GOT3 (cell line): Measurements from ENCODE around the gene TMEM167A.
"Not testable (repeated sequence)": the region's sequence is repeated elsewhere in the genome, so short reads cannot be mapped to it uniquely, and the experiment has no call there.

Experiments
- DNase-seq: peaks from one replicate; lab custom pipeline; 2025; ENCODE audit warnings: mixed read lengths; lab: John Stamatoyannopoulos, UW

Gene TMEM167A

DNA sequence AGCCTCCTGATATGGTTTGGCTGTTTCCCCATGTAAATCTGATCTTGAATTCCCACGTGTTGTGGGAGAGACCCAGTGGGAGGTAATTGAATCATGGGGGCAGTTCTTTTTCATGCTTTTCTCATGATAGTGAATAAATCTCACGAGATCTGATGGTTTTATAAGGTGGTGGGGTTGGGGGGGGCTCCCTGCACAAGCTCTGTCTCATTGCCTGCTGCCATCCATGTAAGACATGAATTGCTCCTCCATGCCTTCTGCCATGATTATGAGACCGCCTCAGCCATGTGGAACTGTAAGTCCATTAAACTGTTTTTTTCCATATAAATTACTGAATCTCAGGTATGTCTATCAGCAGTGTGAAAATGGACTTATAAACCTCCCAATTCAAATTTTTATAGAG, 13.0 kb upstream of the TMEM167A start:
- DNase-seq, result no peak

DNA sequence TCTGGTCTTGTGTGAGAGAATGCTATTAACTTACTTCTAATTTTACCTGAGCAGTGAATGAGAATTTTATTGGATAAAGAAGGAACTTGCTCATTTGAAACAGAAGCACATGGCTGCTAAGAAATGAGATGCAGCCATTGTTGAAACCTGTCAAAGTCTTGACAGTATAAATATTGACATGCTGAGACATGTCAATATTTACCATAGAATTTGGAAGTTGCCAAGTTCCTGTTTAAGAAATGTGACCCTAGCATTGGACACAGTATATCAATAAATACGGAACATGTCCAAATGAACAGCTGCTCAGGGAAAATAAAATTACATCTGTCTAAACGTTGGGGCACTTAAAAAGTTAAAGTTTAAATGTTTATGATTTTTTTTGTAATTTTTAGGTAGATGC, 7.9 kb upstream of the TMEM167A start:
- DNase-seq, result no peak

DNA sequence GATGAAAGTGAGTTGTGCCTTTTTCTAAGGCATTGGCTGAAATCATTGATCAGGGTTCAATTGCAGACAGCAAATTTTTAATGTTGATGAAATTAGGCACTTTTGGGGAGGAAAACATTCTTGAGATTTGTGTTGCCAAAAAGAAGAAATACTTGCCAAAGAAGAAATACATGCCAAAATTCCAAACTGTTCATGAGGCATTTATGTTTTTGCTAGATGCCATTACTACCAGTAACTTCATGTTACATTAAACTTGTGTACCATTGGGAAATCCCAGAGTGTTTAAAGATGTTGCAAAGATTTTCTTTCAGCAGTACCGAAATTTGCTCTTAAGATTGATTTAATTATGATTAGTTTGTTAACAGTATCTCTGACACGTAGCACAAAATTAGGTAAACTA, 7.1 kb upstream of the TMEM167A start:
- DNase-seq, result no peak

DNA sequence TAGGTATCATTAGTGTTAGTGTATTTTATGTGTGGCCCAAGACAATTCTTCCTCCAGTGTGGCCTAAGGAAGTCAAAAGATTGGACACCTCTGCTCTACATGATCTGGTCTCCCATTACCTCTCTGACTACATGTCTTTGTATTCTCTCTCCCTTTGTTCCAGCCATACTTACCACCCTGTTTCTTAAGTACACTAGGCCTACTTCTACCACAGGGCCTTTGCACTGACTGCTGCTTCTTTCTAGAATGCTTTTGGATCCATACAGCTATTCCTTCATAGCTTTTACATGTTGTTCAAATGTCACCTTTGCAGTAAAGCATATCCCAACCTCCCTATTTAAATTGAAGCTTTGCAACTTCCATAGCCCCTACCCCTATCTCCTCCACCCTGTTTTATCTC, 5.6 kb upstream of the TMEM167A start:
- no peak for DNase-seq

DNA sequence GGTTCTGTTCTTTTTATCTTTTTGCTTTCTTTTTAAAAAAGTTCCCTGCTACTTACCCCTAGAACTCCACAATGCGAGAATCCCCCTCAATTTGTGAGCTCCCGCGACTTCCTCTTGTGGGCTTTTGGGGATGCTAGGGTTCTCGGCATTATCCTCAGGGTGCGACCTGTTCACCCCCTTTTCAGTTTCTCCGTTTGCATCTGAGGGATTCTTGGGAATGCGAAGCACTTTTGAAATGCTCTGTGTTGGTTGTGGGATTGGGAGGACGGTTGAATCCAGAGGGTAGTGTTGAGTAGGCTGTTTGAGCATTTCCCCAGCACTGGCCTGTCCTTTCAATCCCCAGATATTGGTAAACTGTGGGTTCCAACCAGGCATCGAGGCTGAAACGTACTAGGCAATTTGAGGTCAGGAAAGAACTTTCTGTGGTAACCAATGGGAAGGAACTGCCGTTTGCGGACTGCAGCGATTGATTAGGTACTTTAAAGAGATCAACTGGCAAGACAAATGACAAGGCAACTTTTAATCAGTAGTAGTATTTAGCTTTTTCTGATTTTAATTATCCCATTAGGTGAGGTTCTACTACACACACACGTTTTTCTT, 568 bp upstream of the TMEM167A start:
- no peak for DNase-seq

DNA sequence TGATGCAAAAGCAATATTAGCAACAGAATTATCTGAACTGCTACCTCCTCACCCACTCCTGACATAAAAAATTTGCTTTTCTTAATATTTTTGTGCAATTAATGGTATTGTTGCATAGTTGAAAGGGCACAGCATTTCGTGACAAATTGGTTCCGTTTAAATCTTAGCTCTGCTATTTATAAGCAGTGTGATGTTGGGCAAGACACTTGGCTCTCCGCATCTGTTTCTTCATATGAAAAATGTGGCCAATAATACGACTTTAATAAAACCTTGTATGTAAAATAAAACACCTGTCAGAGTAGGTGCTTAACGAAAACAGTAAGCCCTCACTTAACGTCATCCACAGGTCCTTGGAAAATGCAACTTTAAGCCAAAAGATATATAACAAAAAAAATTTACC, 4.2 kb downstream of the TMEM167A start:
- DNase-seq, result no peak

DNA sequence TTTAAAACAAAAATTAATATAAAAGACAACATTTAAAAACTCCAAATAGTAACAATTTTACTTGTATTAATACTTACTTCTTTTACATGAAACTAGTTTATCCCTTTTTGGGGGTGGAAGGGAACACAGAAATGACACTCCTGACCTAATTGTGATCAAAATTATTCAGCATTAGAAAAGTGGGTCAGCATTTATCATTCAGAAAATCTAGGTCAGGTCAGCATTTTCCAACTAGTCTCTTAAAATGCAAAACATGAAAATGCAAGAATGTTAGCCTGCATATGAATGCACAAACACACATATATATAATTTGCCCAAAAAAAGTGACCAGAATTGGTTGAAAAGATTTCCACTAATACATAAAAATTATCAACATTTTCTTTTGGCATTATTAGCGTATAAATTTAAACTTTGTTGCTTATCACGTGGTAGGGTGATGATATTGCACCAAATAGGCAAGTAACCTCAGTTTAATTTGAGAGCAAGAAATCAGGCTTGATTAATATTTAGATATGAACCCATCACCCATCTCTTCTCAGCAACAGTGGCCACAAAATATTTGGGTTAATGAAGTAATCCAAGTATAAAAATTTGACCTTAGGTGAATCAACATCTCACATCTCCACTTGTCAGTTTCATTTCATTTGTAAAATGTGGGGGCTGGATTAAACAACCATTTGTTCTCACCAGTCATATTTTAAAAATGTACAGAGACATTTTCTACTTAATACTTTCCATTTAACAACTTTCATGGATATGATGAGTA, 5.7 kb downstream of the TMEM167A start:
- no peak for DNase-seq

DNA sequence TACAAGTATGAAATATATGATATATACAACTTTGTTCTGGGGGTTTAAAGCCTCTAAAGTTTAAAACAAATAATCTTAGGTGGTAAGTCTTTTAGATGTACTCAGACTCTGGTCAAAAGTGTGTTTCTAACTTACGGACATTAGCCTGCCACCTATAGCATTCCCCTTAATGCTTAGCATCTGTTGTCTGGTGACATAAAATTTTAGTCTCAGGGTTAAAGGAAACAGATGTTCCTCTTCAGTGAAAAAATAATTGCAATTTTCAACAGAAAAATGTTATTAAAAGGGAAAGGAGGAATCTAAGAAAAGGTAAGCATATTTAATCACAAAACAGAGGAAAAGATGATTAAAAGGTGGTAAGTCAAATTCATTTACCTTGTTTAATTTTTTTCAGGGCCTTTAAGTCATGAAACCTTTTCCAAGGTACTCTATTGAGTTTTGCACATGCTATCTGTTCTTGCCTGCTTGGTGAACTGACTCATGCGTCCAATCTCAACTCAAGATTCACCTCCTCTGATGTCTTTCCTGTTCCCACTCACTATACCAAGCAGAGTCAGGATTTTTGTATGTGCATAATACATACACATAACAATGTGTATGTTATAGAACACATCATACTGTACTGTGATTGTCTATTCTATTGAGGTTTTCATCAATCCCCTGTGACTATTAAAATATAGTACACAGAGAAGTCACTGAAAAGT, 7.9 kb downstream of the TMEM167A start:
- DNase-seq, result no peak

DNA sequence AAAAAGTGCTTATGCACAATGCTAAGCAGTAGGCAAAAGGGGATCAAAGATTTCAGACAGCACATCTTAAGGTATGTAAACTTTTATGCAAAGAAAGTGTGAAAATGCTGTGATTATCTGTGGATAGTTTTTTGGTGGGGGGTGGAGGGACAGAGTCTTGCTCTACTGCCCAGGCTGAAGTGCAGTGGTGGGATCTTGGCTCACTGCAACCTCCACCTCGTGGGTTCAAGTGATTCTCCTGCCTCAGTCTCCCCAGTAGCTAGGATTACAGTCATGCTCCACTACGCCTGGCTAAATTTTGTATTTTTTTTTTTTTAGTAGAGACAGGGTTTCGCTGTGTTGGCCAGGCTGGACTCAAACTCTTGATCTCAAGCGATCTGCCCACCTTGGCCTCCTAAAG, 9.8 kb downstream of the TMEM167A start:
- DNase-seq, result not testable (repeated sequence)

DNA sequence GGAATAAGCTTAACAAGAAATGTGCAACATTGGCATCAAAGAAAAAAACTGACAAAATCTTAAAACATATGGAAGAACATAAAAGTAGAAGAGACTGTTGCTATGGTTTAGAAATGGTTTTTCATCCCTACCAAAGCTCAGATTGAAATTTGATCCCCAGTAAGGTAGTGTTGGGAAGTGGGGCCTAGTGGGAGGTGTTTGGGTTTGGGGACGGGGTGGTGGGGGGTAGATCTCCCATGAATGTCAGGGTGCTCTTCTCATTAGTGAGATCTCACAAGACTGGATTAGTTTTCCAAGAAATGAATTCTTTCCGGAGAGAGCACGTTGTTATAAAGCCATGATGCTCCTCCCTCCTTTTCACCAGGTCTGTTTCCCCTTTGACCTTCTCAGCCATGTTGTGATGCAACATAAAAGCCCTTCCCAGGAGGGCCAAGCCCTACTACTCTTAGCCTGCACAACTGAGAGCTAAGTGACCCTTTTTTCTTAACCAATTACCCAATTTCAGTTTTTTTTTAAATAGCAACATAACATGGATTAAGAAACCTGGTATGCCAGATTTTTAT, 10.6 kb downstream of the TMEM167A start:
- DNase-seq, result no peak

DNA sequence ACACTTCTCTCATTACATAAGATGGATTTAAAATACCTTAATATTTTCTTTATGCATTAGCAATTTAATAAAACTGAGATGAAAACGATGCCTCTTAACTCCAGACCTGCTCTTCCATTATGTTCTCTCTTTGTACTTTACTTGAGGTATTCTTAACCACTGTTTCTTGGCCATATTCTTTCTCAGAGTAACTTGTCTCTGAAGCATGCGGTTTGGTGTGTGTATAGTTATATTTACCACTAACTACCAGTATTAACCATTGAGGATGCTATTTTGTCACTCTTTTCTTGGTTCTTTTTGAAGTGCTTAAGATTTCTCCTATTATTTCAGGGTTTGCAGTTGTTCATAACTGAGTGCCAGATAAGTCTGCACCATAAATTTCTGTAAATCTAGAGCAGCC, 17.9 kb downstream of the TMEM167A start:
- no peak for DNase-seq

DNA sequence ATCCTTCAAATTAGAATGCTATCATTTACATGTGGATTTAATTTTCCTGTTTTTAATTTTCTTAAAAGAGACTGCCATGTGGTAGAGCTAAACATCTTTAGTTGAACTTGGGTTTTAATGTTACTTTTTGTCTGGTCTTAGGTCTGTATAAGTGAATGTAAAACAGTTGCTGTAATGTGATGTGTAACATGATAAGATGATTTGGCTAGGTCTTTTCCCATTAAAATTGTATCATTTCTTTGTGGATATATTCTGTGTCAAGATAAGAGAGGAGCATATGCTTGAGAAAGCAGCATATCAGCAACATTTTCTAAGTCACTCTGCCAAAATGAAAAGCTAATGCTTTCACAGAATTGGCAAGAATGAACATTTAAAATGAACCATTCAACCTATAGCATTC, 18.5 kb downstream of the TMEM167A start:
- DNase-seq, result no peak

DNA sequence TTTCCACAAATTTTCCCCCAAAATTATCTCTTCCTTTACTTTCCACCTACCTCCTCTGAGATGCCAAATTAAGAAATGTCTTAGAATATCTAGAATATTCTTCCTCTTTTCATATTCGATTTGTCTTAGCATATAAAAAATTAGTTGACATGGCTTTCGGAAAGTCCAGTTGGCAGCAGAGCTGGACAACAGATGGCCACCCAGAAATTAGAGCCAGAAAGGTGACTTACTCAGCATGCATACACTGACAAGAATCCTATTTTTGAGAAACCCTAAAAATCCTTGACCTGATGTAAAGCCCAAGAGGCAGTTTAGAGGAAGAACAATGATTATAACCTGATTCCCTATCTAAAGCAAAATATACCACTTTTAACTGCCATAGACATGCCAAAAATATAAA, 22.0 kb downstream of the TMEM167A start:
- DNase-seq, result no peak

DNA sequence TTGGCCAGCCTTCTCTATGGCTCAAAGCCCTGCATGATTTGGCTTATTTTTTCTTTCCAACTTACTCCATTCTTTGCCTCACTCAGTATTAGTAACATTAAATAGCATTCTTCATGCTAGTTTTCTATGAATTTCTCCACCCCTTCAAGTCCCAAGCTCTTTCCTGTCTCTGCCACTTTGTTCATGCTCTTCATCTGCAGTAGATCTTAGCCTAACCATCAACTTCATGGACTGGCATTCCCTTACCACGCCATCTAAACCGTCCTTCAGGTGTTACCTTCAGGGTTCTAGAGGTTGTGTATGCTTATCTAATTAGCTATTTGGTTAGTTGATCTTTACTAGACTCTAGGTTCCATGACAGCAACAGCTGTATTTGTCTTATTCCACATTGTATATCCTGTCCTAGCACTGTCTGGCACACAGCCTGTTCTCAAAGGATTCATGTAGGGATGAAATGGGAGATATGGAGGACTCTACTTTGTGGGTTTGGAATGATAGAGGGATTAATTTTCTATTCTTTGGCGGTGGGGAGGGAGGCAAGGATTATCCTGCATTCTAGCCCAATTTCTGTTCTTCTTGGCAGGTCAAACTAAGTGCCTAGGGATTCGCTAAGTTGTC, 26.4 kb downstream of the TMEM167A start:
- no peak for DNase-seq

DNA sequence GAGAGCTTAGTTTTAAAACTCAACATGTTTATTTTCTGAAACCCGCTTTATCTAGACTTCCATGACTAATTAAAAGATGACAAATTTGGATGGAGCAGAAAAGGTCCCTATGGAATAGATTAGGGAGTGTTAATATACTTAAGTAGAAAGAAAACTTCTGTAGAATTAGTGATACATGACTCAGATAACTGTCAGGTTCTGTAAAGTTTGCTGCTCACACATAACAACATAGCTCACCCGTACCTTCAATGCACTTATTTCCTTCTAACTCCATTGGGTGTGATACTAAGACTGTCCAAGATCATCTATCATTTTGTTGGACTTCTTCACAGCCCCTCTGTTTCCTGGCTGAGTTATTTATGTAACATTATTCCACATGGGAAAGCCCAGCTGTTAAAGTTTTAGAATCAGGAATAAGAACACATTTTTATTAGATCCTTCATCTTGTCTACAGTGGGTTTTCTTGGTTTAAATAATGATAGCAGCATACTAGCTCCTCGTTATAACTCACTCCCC, 27.8 kb downstream of the TMEM167A start:
- DNase-seq, result no peak

DNA sequence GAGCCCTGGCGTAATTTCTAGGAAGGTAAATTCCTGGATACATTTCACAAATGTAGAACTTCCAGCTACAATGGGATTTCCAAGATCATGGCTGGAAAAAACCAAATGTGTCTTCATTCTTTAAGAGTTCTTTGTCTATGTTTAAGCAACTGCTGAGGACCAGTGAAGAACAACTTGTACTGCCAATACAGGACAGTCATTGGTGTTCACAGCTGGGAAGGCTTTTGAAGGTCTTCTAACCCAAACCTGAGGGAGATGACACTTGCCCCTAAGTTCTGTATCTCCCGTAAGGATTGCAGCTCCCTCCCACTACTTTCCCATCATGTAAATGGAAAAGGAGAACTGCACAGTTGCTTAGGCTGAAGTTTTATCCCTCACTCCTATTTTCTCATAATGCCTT, 28.4 kb downstream of the TMEM167A start:
- DNase-seq, result no peak

DNA sequence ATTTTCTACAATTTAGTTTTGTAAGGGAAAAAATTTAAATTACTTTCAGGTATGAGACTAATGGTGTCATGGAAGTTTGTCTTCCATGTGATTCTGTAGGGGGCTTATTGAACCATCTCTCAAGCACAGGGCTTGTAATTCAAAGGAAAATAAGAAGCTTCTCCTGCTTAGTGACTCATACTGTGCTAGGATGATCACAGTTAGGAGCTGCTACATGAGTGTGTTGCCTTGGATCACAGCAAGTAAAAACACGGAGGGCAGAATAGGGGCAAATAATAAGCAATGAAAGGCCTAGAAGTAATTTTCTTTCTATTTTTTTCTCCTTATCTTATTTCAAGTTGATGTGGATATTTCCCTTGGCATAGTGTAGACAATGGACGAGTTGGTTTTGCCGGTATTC, 28.9 kb downstream of the TMEM167A start:
- DNase-seq, result no peak

DNA sequence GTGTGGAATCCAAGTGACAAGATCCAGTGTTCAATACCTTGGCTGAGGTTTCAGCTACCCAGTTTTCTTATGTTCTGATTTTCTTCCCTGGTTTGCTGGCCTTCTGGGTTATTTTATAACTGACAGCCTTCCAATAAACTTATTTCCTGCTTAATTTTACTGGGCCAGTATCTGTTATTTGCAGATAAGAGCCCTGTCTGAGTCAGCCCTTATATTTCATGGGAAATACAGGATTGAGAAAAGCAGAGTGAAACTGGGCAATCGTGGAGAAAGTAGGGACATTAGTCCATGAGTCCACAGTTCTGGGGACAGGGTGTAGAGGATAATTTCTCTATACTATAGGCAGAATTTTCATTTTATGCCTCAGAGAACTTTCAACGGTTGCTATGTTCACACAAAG, 32.3 kb downstream of the TMEM167A start:
- no peak for DNase-seq

DNA sequence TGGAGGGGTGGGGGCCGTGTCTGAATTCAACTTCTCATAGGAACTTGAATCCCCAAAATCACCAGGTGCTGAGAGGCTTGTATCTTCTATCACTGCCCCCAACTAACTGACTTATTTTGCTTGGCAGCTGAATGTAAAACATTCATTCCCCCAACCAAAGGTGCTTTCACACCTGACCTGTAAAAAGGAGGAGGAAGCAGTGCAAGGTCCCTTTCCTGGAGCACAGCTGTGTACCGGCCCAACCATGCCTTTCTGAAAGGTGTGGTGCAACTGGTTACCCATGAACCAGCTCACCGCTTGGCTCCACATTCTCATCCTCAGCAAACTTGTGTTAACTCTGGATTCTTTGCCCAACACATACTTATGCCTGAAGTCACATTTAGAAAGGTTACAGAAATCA, 34.7 kb downstream of the TMEM167A start:
- DNase-seq, result no peak

DNA sequence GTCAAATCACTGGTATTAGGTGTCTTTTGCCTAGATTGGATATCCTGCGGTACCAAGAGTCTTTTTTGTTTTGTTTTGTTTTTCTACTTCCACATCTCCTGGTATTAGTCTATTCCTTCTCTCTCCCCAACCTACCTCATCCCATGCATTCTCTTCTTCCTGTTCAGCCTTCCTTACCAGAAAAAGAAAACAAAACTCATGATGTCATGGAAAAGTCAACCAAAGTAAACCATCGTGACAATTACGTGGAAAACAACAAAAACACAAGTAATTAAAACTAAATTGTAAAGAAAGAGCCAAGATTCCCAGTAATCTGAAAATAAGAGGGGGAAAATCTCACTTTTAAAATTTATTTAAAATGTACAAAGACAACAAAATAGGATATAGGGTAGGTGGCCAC, 38.3 kb downstream of the TMEM167A start:
- DNase-seq, result no peak

DNA sequence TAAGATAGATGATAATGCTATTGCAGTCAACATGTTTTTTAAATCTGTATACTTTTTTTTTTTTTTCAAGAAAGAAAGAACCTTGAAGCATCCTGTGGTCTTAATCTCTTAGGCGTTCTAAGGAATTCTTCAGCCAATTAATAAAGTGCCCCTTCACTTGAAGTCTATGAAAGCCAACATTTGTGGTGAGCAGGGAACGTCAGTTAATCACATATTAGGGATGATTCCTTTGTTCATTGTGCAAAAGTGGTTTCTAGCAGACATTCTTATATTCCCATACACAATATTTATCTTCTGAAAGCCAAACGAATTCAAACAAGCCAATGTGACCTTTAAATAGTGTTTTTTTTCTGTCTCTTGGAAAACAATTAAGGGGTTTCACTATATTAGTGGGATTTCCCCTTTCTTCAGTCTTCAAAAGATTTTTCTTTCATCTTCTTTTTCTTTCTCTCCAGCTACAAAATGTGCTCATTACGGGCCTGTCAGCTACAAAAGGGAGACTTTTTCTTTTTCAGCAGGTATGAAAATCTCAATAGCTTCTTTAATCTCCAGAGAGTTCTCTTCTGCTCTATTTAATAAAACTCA, 40.1 kb downstream of the TMEM167A start:
- no peak for DNase-seq
